ENCODE data around the gene ELMOD3.
"Not testable (repeated sequence)": the region's sequence is repeated elsewhere in the genome, so short reads cannot be mapped to it uniquely, and the experiment has no call there.

ELMOD3 gene

GRCh38 chr2:85323351-85323987 lies 31.1 kb upstream of the ELMOD3 start:
- H3K9me3 ChIP-seq (replicated peaks; ENCODE audit: low read length): no peaks in the 10 kb centered on the region
- H3K9ac ChIP-seq (ENCODE audit: low read depth, low read length): no peak overlapping the region
- H3K36me3 ChIP-seq (ENCODE audit: insufficient read depth, low read length): peaks cover 68% of the 10 kb centered on the region
- H3K27me3 ChIP-seq (ENCODE audit: control insufficient read depth, insufficient read depth, low read length): no peaks in the 10 kb centered on the region
- H3K4me3 ChIP-seq (ENCODE audit: low read length): no peak overlapping the region
- H3K4me1 ChIP-seq (ENCODE audit: control insufficient read depth, insufficient read depth, low read length): peaks cover 19% of the 10 kb centered on the region
- H3K4me2 ChIP-seq (ENCODE audit: low read length): no peak overlapping the region

- H3K36me3 ChIP-seq (ENCODE audit: insufficient read depth, low read length): peaks cover 68% of the 10 kb centered on the region
Measured at GRCh38 chr2:85323988-85324367, 30.6 kb upstream of the ELMOD3 start.

DNA sequence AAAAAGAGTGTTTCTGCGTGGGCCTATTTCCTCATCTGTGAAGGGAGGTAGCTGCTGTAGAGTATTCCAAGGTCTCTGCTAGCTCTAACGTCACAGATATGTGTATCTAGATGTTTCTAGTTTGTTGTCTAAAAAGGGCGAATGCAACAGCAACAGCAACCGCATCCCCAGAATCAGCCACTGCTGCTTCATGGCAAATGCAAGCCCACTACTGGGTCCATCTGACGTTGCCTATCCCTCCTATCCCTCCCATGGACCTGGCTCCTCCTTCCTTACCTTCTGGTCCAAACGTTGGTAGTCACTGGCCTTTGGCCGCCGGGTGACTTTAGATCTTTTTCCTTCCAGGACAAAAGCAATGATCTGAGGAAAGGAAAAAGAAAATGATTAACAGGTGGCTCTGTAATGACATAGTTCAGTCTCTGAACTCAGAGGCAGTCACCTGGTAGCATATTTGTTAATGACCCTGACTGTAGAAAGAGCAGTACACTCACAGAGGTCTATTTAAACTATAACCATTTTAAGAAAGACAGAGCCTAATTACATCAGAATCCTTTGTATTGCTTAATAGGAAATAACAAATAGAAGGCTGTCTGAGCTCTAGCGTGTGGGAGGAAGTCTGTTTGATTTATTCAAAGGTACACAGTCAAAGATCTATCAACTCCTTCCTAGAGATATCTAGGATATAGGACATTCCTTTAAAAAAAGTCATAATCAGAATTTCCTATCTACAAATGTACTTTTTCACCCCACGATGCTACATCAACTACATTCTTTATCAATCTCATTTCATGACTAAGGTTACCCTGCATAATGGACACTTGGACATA lies 29.7 kb upstream of the ELMOD3 start:
- peaks cover 14% of the 10 kb centered on the region for H3K4me1 ChIP-seq (ENCODE audit: control insufficient read depth, insufficient read depth, low read length)
- peak overlapping the region; percentile 34 for H3K9ac ChIP-seq (ENCODE audit: low read depth, low read length)
- no peaks in the 10 kb centered on the region for H3K9me3 ChIP-seq (replicated peaks; ENCODE audit: low read length)
- H3K4me3 ChIP-seq (ENCODE audit: low read length): peak overlapping the region; percentile 92
- H3K36me3 ChIP-seq (ENCODE audit: insufficient read depth, low read length): peaks cover 62% of the 10 kb centered on the region
- peak overlapping the region; percentile 97 for H3K4me2 ChIP-seq (ENCODE audit: low read length)
- H3K27me3 ChIP-seq (ENCODE audit: control insufficient read depth, insufficient read depth, low read length): no peaks in the 10 kb centered on the region

More at GRCh38 chr2:85323988-85324367, 30.6 kb upstream of the ELMOD3 start:
- not testable (repeated sequence) for H3K4me3 ChIP-seq (ENCODE audit: low read length); H3K27me3 ChIP-seq (ENCODE audit: control insufficient read depth, insufficient read depth, low read length); H3K9me3 ChIP-seq (replicated peaks; ENCODE audit: low read length); H3K4me2 ChIP-seq (ENCODE audit: low read length); H3K9ac ChIP-seq (ENCODE audit: low read depth, low read length)
- peaks cover 14% of the 10 kb centered on the region for H3K4me1 ChIP-seq (ENCODE audit: control insufficient read depth, insufficient read depth, low read length)

- no peaks in the 10 kb centered on the region for H3K27me3 ChIP-seq (ENCODE audit: control insufficient read depth, insufficient read depth, low read length)
- no peaks in the 10 kb centered on the region for H3K9me3 ChIP-seq (replicated peaks; ENCODE audit: low read length)
- peak overlapping the region; percentile 97 for H3K4me2 ChIP-seq (ENCODE audit: low read length)
- peak overlapping the region; percentile 94 for H3K9ac ChIP-seq (ENCODE audit: low read depth, low read length)
- peaks cover 14% of the 10 kb centered on the region for H3K4me1 ChIP-seq (ENCODE audit: control insufficient read depth, insufficient read depth, low read length)
- peak overlapping the region; percentile 92 for H3K4me3 ChIP-seq (ENCODE audit: low read length)
- H3K36me3 ChIP-seq (ENCODE audit: insufficient read depth, low read length): peaks cover 56% of the 10 kb centered on the region
Measured at GRCh38 chr2:85325466-85325811, 29.1 kb upstream of the ELMOD3 start.

GRCh38 chr2:85326406-85327159 lies 28.0 kb upstream of the ELMOD3 start:
- Histone ChIP-seq H3K9ac (ENCODE audit: low read depth, low read length) (peak overlapping the region; percentile 94), H3K27me3 (ENCODE audit: control insufficient read depth, insufficient read depth, low read length) (no peaks in the 10 kb centered on the region), H3K4me1 (ENCODE audit: control insufficient read depth, insufficient read depth, low read length) (peaks cover 14% of the 10 kb centered on the region), H3K4me2 (ENCODE audit: low read length) (peak overlapping the region; percentile 97), H3K4me3 (ENCODE audit: low read length) (peak overlapping the region; percentile 92), H3K9me3 (replicated peaks; ENCODE audit: low read length) (no peaks in the 10 kb centered on the region), H3K36me3 (ENCODE audit: insufficient read depth, low read length) (peaks cover 44% of the 10 kb centered on the region)

- Histone ChIP-seq H3K36me3 (ENCODE audit: insufficient read depth, low read length) (peaks cover 37% of the 10 kb centered on the region), H3K4me2 (ENCODE audit: low read length) (peak overlapping the region; percentile 97), H3K27me3 (ENCODE audit: control insufficient read depth, insufficient read depth, low read length) (no peaks in the 10 kb centered on the region), H3K9ac (ENCODE audit: low read depth, low read length) (peak overlapping the region; percentile 94), H3K4me3 (ENCODE audit: low read length) (peak overlapping the region; percentile 92), H3K9me3 (replicated peaks; ENCODE audit: low read length) (no peaks in the 10 kb centered on the region), H3K4me1 (ENCODE audit: control insufficient read depth, insufficient read depth, low read length) (peaks cover 14% of the 10 kb centered on the region)
Measured at GRCh38 chr2:85327160-85327821, 27.3 kb upstream of the ELMOD3 start.

GRCh38 chr2:85327822-85328617 lies 26.5 kb upstream of the ELMOD3 start, which contains the start of gene TGOLN2:
Gene TGOLN2, minus strand, starts transcription at chr2:85327989. Its CDS starts 27 bp downstream, at chr2:85327962.
- Histone ChIP-seq H3K27me3 (ENCODE audit: control insufficient read depth, insufficient read depth, low read length) (no peaks in the 10 kb centered on the region), H3K36me3 (ENCODE audit: insufficient read depth, low read length) (peaks cover 31% of the 10 kb centered on the region), H3K9ac (ENCODE audit: low read depth, low read length) (peak within 1 kb of the TSS; percentile 94), H3K4me1 (ENCODE audit: control insufficient read depth, insufficient read depth, low read length) (peaks cover 14% of the 10 kb centered on the region), H3K4me2 (ENCODE audit: low read length) (peak within 1 kb of the TSS; percentile 97), H3K9me3 (replicated peaks; ENCODE audit: low read length) (no peaks in the 10 kb centered on the region), H3K4me3 (ENCODE audit: low read length) (peak within 1 kb of the TSS; percentile 92)

DNA sequence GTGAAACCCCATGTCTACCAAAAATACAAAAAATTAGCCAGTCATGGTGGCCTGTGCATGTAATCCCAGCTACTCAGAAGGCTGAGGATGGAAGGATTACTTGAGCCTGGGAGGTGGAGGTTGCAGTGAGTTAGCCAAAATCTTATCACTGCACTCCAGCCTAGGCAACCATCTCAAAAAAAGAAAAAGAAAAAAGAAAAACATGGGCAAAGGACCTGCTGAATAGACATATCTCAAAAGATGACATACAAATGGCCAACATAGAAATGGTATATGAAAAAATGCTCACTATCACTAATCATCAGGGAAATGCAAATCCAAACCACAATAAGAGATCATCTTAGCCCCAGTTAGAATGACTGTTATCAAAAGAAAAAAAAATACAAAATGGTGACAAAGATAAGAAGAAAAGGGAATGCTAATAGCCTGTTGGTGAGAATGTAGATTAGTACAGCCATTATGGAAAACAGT lies 25.4 kb upstream of the ELMOD3 start:
- Histone ChIP-seq H3K4me3 (ENCODE audit: low read length) (no peak overlapping the region), H3K4me2 (ENCODE audit: low read length) (no peak overlapping the region), H3K4me1 (ENCODE audit: control insufficient read depth, insufficient read depth, low read length) (peaks cover 14% of the 10 kb centered on the region), H3K36me3 (ENCODE audit: insufficient read depth, low read length) (peaks cover 22% of the 10 kb centered on the region), H3K9ac (ENCODE audit: low read depth, low read length) (no peak overlapping the region), H3K9me3 (replicated peaks; ENCODE audit: low read length) (no peaks in the 10 kb centered on the region), H3K27me3 (ENCODE audit: control insufficient read depth, insufficient read depth, low read length) (no peaks in the 10 kb centered on the region)

DNA sequence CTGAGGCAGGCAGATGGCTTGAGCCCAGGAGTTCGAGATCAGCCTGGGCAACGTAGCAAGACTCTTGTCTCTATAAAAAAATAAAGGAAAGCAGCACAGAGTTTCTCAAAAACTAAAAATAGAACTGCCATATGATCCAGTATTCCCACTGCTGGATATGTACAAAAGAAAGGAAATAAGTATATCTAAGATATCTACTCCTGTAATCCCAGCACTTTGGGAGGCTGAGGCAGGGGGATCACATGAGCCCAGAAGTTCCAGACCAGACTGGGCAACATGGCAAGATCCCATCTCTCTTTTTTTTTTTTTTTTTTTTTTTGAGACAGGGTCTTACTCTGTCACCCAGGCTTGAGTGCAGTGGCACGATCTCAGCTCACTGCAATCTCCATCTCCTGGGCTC lies 24.9 kb upstream of the ELMOD3 start:
- H3K4me3 ChIP-seq (ENCODE audit: low read length); H3K27me3 ChIP-seq (ENCODE audit: control insufficient read depth, insufficient read depth, low read length); H3K9me3 ChIP-seq (replicated peaks; ENCODE audit: low read length); H3K9ac ChIP-seq (ENCODE audit: low read depth, low read length); H3K4me2 ChIP-seq (ENCODE audit: low read length): not testable (repeated sequence)
- Histone ChIP-seq H3K36me3 (ENCODE audit: insufficient read depth, low read length) (peaks cover 17% of the 10 kb centered on the region), H3K4me1 (ENCODE audit: control insufficient read depth, insufficient read depth, low read length) (peaks cover 11% of the 10 kb centered on the region)

DNA sequence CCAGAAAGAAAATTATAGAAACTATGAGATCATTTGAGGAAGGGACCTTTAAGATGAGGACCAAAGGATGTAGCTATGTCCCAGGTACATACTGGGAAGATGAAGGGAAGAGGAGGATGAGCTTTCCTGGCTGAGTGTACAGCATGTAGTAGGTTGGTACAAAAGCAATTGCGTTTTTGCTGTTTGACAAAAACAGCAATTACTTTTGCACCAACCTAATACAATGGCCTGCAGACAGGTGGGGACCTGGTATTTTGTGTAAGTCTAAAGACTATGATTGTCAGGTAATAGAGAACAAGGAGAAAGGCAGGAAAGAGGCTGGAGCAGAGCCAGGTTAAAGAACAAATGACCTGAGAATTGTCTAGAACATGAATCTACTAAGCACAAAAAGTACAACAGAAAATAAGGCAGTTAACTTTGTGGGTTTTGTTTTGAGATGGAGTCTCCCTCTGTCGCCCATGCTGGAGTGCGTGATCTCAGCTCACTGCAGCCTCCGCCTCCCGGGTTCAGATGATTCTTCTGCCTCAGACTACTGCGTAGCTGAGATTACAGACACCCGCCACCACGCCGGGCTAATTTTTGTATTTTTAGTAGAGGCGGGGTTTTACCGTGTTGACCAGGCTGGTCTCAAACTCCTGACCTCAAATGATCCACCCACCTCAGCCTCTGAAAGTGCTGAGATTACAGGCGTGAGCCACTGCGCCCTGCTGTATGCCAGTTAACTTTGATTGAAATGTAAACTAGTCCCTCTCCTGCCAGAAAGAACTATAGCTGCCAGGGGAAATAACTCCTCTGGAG lies 23.5 kb upstream of the ELMOD3 start:
- no peak overlapping the region for H3K9ac ChIP-seq (ENCODE audit: low read depth, low read length)
- H3K36me3 ChIP-seq (ENCODE audit: insufficient read depth, low read length): peaks cover 11% of the 10 kb centered on the region
- no peak overlapping the region for H3K4me2 ChIP-seq (ENCODE audit: low read length)
- H3K4me3 ChIP-seq (ENCODE audit: low read length): no peak overlapping the region
- H3K4me1 ChIP-seq (ENCODE audit: control insufficient read depth, insufficient read depth, low read length): peaks cover 5% of the 10 kb centered on the region
- no peaks in the 10 kb centered on the region for H3K27me3 ChIP-seq (ENCODE audit: control insufficient read depth, insufficient read depth, low read length)
- H3K9me3 ChIP-seq (replicated peaks; ENCODE audit: low read length): no peaks in the 10 kb centered on the region

All from skeletal muscle satellite cell (primary cell).